Cardiac septum (tissue), 1 donor: ENCODE data around the gene GALNS. TPM values are rescaled to one million over a fixed set of nuclear protein-coding genes. Genes with fewer than 3 reads are reported as not detected.
"Not testable (repeated sequence)": the region's sequence is repeated elsewhere in the genome, so short reads cannot be mapped to it uniquely, and the experiment has no call there.

ENCODE experiments used
- DNase-seq: peaks from one replicate; pipeline ENCODE4 v3.0.0-alpha.2; 2020; ENCODE audit warnings: low spot score
- intact Hi-C: fragments of 100-400 bp; cut with DNase I; formaldehyde crosslinking; loops from one replicate; pipeline ENCODE4 v1.14.0; 2022
- total RNA-seq: library from RNA; stranded (reverse); fragmentation: NEBNext Ultra II Directional; extraction: Animal tissue kit (Norgen Biotek cat#: 25700); gene quantifications from one replicate; pipeline ENCODE4 v1.2.1, GENCODE V29; 2021
- donor health status: DM: no; HTN: no; CAD: no.

The GALNS gene
- total RNA-seq, 1 donor from 2014 or later: 18.0 TPM

DNA sequence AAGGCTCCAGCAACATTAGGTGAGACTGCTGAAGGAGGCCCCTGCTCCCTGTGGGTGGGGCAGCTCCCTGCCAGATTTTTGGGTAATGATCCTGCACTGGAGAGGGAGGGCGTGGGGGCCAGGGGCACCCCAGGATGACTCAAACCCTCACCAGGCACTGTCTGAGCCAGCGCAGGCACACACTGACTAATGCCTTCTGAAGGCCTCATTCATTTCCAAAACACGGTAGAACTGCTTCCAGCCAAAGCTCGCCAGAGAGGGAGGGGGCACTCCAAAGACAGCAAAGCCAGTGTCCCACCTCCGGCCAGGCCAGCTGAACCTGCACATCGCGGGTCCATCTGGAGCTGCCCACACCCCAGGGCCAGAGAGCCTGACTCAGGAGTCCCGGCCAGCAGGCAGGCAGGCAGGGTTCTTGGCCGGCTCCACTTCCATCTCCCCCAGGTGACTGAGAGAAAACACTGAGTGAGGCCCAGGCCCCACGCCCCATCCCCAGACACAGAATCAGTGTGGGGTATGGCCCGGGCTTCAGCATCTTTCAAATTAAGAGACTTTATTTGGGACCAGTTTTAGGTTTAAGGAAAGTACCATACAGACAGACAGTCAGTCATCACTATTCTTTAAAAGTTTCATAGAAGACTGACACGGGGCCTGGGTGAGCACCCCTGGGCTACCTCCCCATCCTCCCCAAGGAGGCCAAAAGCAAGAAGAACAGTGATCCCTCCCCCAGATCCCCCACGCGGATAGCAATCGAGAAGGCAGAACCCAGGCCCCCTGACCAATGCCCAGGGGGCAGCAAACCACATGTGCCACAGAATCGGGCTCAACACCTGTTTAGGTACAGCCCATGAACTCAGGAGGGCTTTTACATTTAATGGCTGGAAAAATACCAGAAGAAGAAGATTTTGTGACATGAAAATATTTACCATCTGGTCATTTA is 74.0 kb downstream of the GALNS start:
- intact Hi-C loops: no loop called here
- no peak for DNase-seq

GRCh38 chr16:88781140-88782077 is 75.3 kb downstream of the GALNS start:
- intact Hi-C loops: no loop called here

DNA sequence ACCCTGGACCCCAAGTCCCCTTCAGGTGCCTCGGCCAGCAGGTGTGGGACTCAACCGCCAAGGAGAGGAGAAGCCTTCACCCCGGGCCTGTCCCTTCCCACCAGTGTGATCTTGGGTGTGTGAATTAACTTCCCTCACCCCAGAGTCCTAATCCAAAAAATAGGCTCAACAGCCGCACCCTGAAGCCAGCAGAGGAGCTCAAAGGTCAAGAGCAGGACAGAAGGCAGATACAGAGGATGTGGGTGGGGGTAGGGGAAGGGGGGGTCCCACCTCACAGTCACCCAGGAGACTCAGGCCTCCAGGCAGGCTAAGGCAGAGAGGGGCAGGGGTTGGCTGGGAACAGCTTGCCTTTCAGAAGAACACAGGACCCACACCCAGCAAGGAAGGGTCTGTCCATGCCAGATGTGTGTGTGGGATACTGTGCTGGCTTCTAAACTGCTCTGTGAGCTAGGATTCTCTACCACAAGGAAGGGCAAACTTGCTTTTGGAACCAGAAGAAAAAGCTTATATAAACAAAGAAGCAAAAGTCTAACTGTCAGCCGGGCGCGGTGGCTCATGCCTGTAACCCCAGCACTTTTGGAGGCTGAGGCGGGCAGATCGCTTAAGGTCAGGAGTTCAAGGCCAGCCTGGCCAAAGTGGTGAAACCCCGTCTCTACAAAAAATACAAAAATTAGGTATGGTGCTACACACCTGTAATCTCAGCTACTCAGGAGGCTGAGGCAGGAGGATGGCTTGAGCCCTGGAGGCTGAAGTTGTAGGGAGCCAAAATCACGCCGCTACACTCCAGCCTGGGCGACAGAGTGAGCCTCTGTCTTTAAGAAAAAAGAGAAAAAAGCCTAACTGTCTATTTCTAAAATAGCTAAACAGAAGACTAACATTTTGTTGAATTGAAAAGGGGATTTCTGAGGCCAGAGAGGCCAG is 76.3 kb downstream of the GALNS start:
- intact Hi-C loops: no loop called here

More at GRCh38 chr16:88781140-88782077, 75.3 kb downstream of the GALNS start:
- DNase-seq: no peak

GRCh38 chr16:88779406-88780141 is 77.2 kb downstream of the GALNS start:
- no peak for DNase-seq
- intact Hi-C loops: no loop called here

More for the DNA sequence above, 76.3 kb downstream of the GALNS start:
- DNase-seq: no peak

GRCh38 chr16:88778541-88779065 is 78.1 kb downstream of the GALNS start:
- intact Hi-C loops: no loop called here

GRCh38 chr16:88778271-88778525 is 78.5 kb downstream of the GALNS start:
- intact Hi-C loops: no loop called here
- no peak for DNase-seq

More at GRCh38 chr16:88778541-88779065, 78.1 kb downstream of the GALNS start:
- DNase-seq: no peak

DNA sequence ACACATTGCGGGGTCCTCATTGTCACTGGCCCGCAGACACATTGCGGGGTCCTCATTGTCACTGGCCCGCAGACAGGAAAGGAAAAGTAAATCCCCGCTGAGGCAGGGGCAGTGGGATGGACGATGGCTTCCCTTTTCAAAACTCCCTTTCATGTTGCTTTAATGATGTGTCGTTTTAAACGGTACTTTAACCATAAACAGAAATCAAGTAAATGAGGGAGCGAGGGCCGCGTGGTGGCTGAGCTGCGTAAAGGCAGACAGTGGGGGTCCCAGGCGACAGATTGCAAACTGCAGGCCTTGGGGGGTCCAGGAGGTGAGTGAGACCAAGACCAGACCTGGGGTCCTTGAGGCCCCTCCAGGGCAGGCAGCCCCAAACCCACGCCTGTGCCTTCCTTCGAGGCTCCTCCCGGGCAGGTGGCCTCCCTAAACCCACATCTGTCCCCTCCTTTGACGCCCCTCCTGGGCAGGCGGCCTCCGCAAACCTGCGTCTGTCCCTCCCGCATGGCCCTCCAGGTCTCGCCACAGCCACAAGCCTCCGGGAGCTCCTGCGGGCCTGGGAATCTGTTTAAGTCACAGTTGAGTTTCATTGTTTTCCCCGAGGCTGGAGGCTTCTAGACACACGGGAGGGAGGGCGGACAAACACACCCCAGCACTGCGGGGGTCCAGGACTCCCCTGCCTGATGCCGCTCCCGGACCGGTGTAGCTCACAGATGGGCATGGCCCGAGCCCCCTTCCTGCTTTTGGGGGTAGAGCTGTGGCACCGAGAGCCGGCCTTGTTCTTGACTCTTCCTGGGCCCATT is 79.1 kb downstream of the GALNS start:
- DNase-seq: no peak
- intact Hi-C loops: no loop called here

DNA sequence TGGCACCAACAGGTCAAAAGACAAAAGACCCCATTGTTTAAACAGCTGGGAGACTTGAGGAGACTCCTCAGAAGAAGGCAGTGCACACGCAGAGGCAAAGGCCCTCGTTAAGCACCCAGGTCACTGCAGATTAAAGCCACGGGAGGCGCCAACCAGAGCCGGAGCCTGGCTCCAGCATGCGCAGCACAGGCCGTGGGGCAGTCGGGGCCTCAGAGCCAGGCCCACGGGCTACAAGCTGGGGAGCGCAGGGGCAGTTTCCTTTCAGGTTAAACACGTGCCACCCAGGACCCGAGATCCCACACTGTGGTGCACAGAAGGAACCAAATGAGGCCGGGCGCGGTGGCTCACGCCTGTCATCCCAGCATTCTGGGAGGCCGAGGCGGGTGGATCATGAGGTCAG is 80.9 kb downstream of the GALNS start:
- intact Hi-C loops: no loop called here

GRCh38 chr16:88774544-88775393 is 82.0 kb downstream of the GALNS start:
- intact Hi-C loops: no loop called here
- DNase-seq: no peak

More for the DNA sequence above, 80.9 kb downstream of the GALNS start:
- DNase-seq: no peak

- no peak for DNase-seq
- intact Hi-C loops: no loop called here
These were observed 82.9 kb downstream of the GALNS start for GRCh38 chr16:88773812-88774291.

DNA sequence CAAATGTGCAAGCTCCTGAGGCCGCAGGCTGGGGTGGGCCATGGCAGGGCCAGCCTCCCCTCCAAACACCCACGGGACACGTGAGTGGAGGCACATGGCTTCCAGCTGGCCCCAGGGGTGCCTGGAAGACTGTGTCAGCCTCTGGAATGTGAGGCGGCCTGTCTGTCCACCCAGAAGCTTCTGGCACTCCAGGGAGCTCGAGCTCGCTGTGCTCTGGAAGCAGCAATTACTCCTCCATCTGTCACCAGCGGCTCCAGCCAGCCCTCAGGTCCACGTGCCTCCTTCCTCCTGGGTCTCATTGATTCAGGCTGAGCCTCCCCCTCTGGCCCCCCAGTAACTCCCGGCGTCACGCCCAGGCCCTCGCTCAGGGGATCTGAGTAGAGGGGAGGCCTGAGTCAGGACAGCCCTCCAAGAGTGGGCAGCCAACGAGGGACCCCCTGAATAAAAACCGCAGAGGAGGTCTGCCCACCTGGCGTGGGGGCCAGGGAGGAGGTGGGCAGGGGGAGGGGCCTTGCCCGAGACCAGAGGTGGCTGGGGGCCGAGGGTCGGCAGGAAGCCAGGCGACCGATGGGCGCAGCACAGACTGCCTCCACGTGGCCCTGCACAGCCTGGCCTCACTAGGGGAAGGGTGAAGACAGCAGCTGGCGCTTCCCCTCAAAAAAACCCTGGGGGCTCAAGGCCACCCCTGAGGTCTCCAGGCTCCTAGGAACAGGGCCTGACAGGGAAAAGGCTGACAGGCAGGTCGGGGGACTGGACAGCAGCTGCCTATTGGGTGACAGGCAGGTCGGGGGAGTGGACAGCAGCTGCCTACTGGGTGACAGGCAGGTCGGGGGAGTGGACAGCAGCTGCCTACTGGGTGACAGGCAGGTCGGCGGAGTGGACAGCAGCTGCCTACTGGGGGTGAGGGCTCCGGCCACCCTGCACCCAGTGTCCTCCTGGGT is 83.6 kb downstream of the GALNS start:
- DNase-seq: no peak
- intact Hi-C loops: no loop called here

DNA sequence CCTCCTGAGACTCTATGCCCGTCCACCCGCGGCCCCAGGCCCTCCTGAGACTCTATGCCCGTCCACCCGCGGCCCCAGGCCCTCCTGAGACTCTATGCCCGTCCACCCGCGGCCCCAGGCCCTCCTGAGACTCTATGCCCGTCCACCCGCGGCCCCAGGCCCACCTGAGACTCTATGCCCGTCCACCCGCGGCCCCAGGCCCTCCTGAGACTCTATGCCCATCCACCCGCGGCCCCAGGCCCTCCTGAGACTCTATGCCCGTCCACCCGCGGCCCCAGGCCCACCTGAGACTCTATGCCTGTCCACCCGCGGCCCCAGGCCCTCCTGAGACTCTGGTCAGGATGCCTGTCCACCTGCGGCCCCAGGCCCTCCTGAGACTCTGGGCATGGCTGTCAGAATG is 85.0 kb downstream of the GALNS start:
- intact Hi-C loops: not testable (repeated sequence)

GRCh38 chr16:88771294-88771772 is 85.4 kb downstream of the GALNS start:
- intact Hi-C loops: no loop called here
- DNase-seq: no peak

More for the DNA sequence above, 85.0 kb downstream of the GALNS start:
- DNase-seq: not testable (repeated sequence)

DNA sequence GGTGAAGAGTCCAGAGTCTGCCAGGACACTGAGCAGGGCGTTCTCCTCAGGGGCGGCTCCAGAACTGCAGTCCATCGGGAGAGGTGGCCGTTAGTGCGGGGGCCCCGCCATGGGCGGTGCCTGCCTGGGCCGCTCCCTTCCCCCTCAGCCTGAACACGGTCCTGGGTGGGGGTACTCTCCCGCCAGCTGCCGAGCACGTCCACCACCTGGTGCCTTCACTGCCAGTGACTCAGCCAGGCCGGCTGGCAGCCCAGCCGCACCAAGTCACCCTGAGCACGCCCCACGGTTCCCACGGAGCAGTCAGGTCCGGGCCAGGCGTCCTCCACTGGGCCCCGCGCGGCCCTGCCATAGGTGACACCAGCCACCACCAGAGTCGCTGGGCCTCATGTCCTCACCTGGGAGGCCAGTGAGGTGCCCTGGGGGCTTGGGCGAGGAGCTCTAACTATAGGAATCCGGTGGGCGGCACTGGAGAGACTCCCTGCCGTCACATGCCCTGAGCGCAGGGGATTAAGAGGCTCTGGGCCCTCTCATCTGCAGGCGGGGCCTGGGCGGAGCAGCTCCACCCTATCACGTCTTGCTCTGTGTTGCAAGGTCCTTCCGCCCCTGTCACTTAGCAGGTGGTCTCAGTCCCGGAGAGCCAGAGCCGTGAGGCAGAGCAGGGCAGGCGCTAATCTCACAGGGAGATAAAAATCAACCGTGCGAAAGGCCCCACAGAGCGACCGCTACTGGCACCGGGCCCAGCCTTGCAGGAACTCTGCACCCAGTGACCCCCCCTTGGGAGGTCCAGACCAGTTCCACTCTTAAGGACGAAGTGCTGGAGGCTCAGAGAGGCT is 86.1 kb downstream of the GALNS start:
- intact Hi-C loops: no loop called here
- no peak for DNase-seq
